Kidney (tissue), 14 donors: ENCODE measurements around the gene TSSK3. TPM values are rescaled to one million over a fixed set of nuclear protein-coding genes. Genes with fewer than 3 reads are reported as not detected.
A peak's percentile ranks its signal among the peaks of the same experiment; 100 is the strongest.

Experiments
- DNase-seq, 5 donors: peaks; one replicate each; pipeline ENCODE4 v3.0.0-alpha.2; 2013 to 2020
- FAIRE-seq: peaks from 2 replicates; lab custom pipeline; 2012; peaks lifted over from hg19 to GRCh38; lab: Jason Lieb, UNC
- H3K27ac ChIP-seq, 2 donors: one replicate each; pipeline ENCODE4 v1.7.0; 2013; ENCODE audit warnings: low read depth in 2 of 2, low read length in 2 of 2, inconsistent platforms in 1 of 2
- H3K27me3 ChIP-seq: one replicate; pipeline ENCODE4 v1.7.1; 2013; ENCODE audit warnings: low read length, inconsistent platforms; ENCODE audit not compliant: control insufficient read depth, insufficient read depth
- H3K36me3 ChIP-seq, 3 donors: one replicate each; pipeline versions ENCODE4 v1.7.0 to v1.7.1; 2013; ENCODE audit warnings: low read length in 3 of 3, control low read depth in 1 of 3, inconsistent platforms in 1 of 3; ENCODE audit not compliant: insufficient read depth in 3 of 3, control insufficient read depth in 2 of 3
- H3K4me1 ChIP-seq, 3 donors: one replicate each; pipeline versions ENCODE4 v1.7.0 to v1.7.1; 2013; ENCODE audit warnings: low read length in 3 of 3, inconsistent platforms in 1 of 3, low read depth in 1 of 3; ENCODE audit not compliant: control insufficient read depth in 2 of 3, insufficient read depth in 2 of 3
- H3K4me3 ChIP-seq, 3 donors: one replicate each; pipeline versions ENCODE4 v1.7.0 to v1.8.1; 2013; ENCODE audit warnings: low read length in 3 of 3, control low read depth in 1 of 3, inconsistent platforms in 1 of 3
- H3K9ac ChIP-seq, 3 donors: one replicate each; pipeline versions ENCODE4 v1.7.0 to v1.7.1; 2013; ENCODE audit warnings: low read length in 3 of 3, control low read depth in 1 of 3, inconsistent platforms in 1 of 3
- H3K9me3 ChIP-seq, 3 donors: one replicate each; pipeline versions ENCODE4 v1.7.0 to v1.7.1; 2013; ENCODE audit warnings: low read length in 3 of 3, control low read depth in 1 of 3, inconsistent platforms in 1 of 3; ENCODE audit not compliant: control insufficient read depth in 2 of 3, insufficient read depth in 1 of 3
- CTCF ChIP-seq: IDR thresholded peaks from 3 replicates; pipeline ENCODE4 v1.5.1; 2012; ENCODE audit warnings: mild to moderate bottlenecking, moderate library complexity, borderline replicate concordance; ENCODE audit not compliant: insufficient read depth; ENCODE audit errors: extremely low read depth
- intact Hi-C: fragments of 100-400 bp; cut with DNase I; formaldehyde crosslinking; loops from one replicate; pipeline ENCODE4 v1.11.1; 2022
- polyA plus RNA-seq: library from polyadenylated mRNA; stranded (reverse); fragments of 350-450 nt; fragmentation: Illumina TruSeq; extraction: RNeasy Lipid Tissue Mini Kit (QIAGEN cat#74804); gene quantifications from one replicate; pipeline ENCODE4 v1.2.3, GENCODE V29; 2014; ENCODE audit warnings: low read depth, low replicate concordance; ENCODE audit not compliant: insufficient read depth
- total RNA-seq: library from RNA; stranded (reverse); fragmentation: NEBNext Ultra II Directional; extraction: Animal tissue kit (Norgen Biotek cat#: 25700); gene quantifications from one replicate; pipeline ENCODE4 v1.2.1, GENCODE V29; 2021
- donor health status: control.
- donor health status: control.
- donor health status: control.
- donor health status: control.
- donor health status: control.
- donor health status: DM: yes; HTN: yes; CAD: no.
- donor health status: Normal renal cell carcinoma (clear cell type).

TSSK3 gene
- total and polyA plus RNA-seq, 2 donors from 2014 or later, result 4.3 TPM; not detected in 1

GRCh38 chr1:32339363-32339978, 22.9 kb upstream of the TSSK3 start:
- TF ChIP-seq CTCF, result no peak
- Histone ChIP-seq H3K4me3 (no peak overlapping the region), H3K36me3 (no peaks in the 10 kb centered on the region), H3K9ac (no peak overlapping the region), H3K27me3 (no peaks in the 10 kb centered on the region), H3K27ac (no peak overlapping the region), H3K4me1 (peaks cover 0 to 9% (median 0%) of the 10 kb centered on the region in 3 donors), H3K9me3 (no peaks in the 10 kb centered on the region)
- FAIRE-seq, result no peak
- intact Hi-C loops, result no loop called here
- peak in 1 of 5 donors; percentile 44 for DNase-seq

- Histone ChIP-seq H3K27me3 (no peaks in the 10 kb centered on the region), H3K36me3 (no peaks in the 10 kb centered on the region), H3K4me1 (peaks cover 0 to 10% (median 0%) of the 10 kb centered on the region in 3 donors), H3K9me3 (no peaks in the 10 kb centered on the region), H3K27ac (no peak overlapping the region), H3K9ac (no peak overlapping the region), H3K4me3 (no peak overlapping the region)
- TF ChIP-seq CTCF, result no peak
- intact Hi-C loops, result no loop called here
- no peak for DNase-seq
- FAIRE-seq, result no peak
These were observed 21.1 kb upstream of the TSSK3 start for GRCh38 chr1:32341186-32341757.

GRCh38 chr1:32341971-32342370, 20.4 kb upstream of the TSSK3 start:
- intact Hi-C loops, result no loop called here
- no peak for FAIRE-seq
- Histone ChIP-seq H3K9ac (no peak overlapping the region), H3K4me1 (peaks cover 0 to 6% (median 0%) of the 10 kb centered on the region in 3 donors), H3K27ac (no peak overlapping the region), H3K27me3 (no peaks in the 10 kb centered on the region), H3K9me3 (no peaks in the 10 kb centered on the region), H3K4me3 (no peak overlapping the region), H3K36me3 (no peaks in the 10 kb centered on the region)
- TF ChIP-seq CTCF, result no peak
- DNase-seq, result no peak
